Measurements from ENCODE around the gene KLRG1. TPM values are rescaled to one million over a fixed set of nuclear protein-coding genes. Genes with fewer than 3 reads are reported as not detected.

Gene KLRG1
- total RNA-seq, 2 donors from 2014 or later: 3.0 to 5.9 TPM

DNA sequence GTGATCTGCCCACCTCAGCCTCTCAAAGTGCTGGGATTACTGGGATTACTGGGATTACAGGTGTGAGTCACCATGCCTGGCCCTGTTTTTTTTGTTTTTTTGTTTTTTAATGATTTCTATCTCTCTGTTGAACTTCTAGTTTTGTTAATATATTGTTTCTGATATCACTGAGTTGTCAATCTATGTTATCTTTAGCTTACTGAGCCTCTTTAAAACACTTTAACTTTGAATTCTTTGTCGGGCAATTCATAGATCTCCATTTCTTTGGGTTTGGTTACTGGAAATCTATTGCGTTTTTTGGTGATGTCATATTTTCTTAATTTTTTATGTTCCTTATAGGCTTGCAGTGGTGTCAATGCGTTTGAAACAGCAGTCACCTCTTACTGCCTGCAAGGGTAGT lies 9.2 kb upstream of the KLRG1 start:
- no peak overlapping the region for H3K4me3 ChIP-seq
- H3K27me3 ChIP-seq (replicated peaks; ENCODE audit: insufficient read depth): no peaks in the 10 kb centered on the region
- no peak for ATAC-seq (ENCODE audit: insufficient number of reproducible peaks, low FRiP score, low read depth)
- no peaks in the 10 kb centered on the region for H3K4me1 ChIP-seq (ENCODE audit: control insufficient read depth in 1 of 2, low read depth in 2 of 2)
- peaks cover 20% of the 10 kb centered on the region for H3K9me3 ChIP-seq
- no peaks in the 10 kb centered on the region for H3K36me3 ChIP-seq
- no peak overlapping the region for H3K27ac ChIP-seq
- TF ChIP-seq, protein P1, sequence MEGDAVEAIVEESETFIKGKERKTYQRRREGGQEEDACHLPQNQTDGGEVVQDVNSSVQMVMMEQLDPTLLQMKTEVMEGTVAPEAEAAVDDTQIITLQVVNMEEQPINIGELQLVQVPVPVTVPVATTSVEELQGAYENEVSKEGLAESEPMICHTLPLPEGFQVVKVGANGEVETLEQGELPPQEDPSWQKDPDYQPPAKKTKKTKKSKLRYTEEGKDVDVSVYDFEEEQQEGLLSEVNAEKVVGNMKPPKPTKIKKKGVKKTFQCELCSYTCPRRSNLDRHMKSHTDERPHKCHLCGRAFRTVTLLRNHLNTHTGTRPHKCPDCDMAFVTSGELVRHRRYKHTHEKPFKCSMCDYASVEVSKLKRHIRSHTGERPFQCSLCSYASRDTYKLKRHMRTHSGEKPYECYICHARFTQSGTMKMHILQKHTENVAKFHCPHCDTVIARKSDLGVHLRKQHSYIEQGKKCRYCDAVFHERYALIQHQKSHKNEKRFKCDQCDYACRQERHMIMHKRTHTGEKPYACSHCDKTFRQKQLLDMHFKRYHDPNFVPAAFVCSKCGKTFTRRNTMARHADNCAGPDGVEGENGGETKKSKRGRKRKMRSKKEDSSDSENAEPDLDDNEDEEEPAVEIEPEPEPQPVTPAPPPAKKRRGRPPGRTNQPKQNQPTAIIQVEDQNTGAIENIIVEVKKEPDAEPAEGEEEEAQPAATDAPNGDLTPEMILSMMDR (IDR thresholded peaks at IDR 0.05): no peak
- no peak for DNase-seq (ENCODE audit: low spot score)

DNA sequence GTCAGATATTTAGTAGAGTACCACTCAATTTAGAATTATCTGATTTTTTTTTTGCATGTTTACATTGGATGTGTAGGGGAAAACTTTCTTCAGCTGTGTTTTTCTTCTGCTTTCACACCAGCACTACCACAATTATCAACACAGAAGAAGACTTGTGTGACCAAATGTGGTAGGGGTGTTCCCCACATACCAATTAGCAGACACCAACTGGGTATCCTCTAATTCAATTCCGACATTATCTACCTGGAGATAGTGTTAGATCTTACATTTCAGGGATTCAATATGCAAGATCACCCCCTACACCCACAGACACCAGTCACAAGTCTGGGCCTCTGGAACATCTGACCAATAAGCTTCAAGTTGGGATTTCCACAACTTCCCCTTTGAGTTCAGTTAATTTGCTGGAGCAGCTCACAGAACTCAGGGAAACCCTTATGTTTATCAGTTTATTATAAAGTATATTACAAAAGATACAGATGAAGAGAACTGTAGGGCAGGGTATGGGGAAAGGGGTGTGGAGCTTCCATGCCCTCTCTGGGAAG lies 4.1 kb upstream of the KLRG1 start:
- H3K36me3 ChIP-seq: no peaks in the 10 kb centered on the region
- peaks cover 7% of the 10 kb centered on the region for H3K9me3 ChIP-seq
- H3K4me1 ChIP-seq (ENCODE audit: control insufficient read depth in 1 of 2, low read depth in 2 of 2): no peaks in the 10 kb centered on the region
- no peaks in the 10 kb centered on the region for H3K27me3 ChIP-seq (replicated peaks; ENCODE audit: insufficient read depth)
- no peak overlapping the region for H3K4me3 ChIP-seq
- no peak overlapping the region for H3K27ac ChIP-seq
- TF ChIP-seq, protein P1 (IDR thresholded peaks at IDR 0.05): no peak
- DNase-seq (ENCODE audit: low spot score) (no peak), ATAC-seq (ENCODE audit: insufficient number of reproducible peaks, low FRiP score, low read depth) (no peak)

DNA sequence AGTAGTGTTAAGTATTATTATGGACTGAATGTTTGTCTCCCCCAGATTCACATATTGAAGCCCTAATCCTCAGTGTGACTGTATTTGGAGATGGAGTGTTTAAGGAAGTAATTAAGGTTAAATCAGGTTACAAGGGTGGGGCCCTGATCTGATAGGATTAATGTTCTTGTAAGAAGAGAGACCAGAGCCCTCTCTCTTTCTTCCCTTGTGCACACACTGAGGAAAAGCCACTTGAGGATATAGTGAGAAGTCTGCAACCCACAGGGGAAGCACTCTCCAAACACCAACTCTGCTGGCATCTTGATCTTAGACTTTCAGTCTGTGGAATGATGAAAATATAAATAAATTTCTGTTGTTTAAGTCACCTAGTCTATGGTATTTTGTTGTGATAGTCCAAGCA lies 2.2 kb upstream of the KLRG1 start:
- Histone ChIP-seq H3K36me3 (no peaks in the 10 kb centered on the region), H3K4me1 (ENCODE audit: control insufficient read depth in 1 of 2, low read depth in 2 of 2) (no peaks in the 10 kb centered on the region), H3K27ac (no peak overlapping the region), H3K9me3 (no peaks in the 10 kb centered on the region), H3K4me3 (no peak overlapping the region), H3K27me3 (replicated peaks; ENCODE audit: insufficient read depth) (no peaks in the 10 kb centered on the region)
- TF ChIP-seq, protein P1 (IDR thresholded peaks at IDR 0.05): no peak
- ATAC-seq (ENCODE audit: insufficient number of reproducible peaks, low FRiP score, low read depth): no peak
- DNase-seq (ENCODE audit: low spot score): no peak

DNA sequence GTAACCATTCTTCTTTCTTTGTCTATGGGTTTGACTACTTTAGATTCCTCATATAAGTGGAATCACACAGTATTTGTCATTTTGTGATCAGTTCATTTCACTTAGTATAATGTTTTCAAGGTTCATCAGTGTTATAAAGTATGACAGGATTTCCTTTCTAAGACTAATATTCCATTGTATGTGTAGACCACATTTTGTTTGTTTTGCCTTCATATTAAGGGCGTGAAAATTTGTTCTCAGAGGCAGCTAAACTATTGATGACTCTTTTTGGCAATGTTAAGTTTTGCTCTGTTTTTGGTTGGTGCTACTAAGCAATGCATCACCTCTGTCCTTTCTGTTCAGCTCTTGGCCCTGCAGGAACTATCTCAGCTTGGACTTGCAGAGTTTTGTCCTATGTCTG lies 1.7 kb upstream of the KLRG1 start:
- no peak for ATAC-seq (ENCODE audit: insufficient number of reproducible peaks, low FRiP score, low read depth)
- Histone ChIP-seq H3K27ac (no peak overlapping the region), H3K9me3 (no peaks in the 10 kb centered on the region), H3K27me3 (replicated peaks; ENCODE audit: insufficient read depth) (no peaks in the 10 kb centered on the region), H3K4me1 (ENCODE audit: control insufficient read depth in 1 of 2, low read depth in 2 of 2) (no peaks in the 10 kb centered on the region), H3K36me3 (no peaks in the 10 kb centered on the region), H3K4me3 (no peak overlapping the region)
- TF ChIP-seq, protein P1 (IDR thresholded peaks at IDR 0.05): no peak
- no peak for DNase-seq (ENCODE audit: low spot score)

DNA sequence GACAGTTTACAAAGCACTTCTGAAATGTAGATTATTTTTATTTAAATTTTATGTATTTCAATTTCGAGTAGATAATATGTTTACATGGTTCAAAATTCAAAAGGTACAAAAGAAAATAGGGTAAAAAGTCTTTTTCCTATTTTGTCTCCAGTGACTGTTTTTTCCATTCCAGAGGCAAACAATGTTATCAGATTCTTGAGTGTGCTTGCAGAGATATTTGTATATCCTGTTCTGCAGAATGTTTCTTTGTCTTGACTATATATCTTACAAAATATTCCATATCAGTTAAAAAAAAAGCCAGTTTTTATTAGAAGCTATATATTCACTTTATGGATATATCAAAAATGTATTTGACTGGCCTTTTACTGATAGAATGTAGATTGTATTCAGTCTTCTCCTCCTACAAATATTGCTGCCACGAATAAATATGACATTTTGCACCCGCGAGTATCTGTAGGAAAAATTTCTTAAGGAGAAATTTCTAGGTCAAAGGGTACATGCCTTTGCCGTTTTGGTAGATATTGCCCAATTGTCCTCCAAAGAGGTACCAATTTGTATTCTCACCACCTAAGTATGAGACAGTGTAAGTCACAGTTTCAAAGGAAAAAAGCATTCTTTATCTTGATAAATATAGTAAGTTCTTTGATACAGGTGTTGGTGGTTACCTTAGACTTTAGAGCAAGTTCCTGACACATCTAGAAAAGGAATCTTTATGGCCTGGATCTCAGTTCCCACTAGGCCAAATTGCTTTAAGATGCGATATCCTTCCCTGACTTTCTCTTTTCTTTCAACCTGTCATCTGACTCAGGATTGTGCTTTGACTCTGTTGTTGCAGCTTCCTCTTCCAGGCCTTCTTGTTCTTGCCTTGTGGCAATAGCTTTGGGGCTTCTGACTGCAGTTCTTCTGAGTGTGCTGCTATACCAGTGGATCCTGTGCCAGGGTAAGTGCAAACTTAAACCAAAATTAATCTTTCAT lies 2.3 kb downstream of the KLRG1 start:
- no peak for DNase-seq (ENCODE audit: low spot score)
- no peaks in the 10 kb centered on the region for H3K36me3 ChIP-seq
- TF ChIP-seq, protein P1 (IDR thresholded peaks at IDR 0.05): no peak
- no peaks in the 10 kb centered on the region for H3K9me3 ChIP-seq
- no peak overlapping the region for H3K4me3 ChIP-seq
- no peaks in the 10 kb centered on the region for H3K27me3 ChIP-seq (replicated peaks; ENCODE audit: insufficient read depth)
- no peak for ATAC-seq (ENCODE audit: insufficient number of reproducible peaks, low FRiP score, low read depth)
- no peaks in the 10 kb centered on the region for H3K4me1 ChIP-seq (ENCODE audit: control insufficient read depth in 1 of 2, low read depth in 2 of 2)
- no peak overlapping the region for H3K27ac ChIP-seq
